Osteoblast (primary cell): ENCODE measurements around the gene NIF3L1. TPM values are rescaled to one million over a fixed set of nuclear protein-coding genes. Genes with fewer than 3 reads are reported as not detected.
A peak's percentile ranks its signal among the peaks of the same experiment; 100 is the strongest.

Experiments
- DNase-seq: peaks from one replicate; pipeline ENCODE4 v3.0.0; 2011; ENCODE audit warnings: low spot score, mixed read lengths; ENCODE audit not compliant: insufficient read length; ENCODE audit errors: missing footprints
- H2AFZ ChIP-seq: 2 replicates; pipeline ENCODE4 v1.6.0; 2011; ENCODE audit warnings: mild to moderate bottlenecking, low read length
- H3K27ac ChIP-seq: 2 replicates; pipeline ENCODE4 v1.5.1; 2011; ENCODE audit warnings: mild to moderate bottlenecking, low read depth, low read length, moderate library complexity
- H3K27me3 ChIP-seq: 2 replicates; pipeline ENCODE4 v1.6.0; 2012; ENCODE audit warnings: mild to moderate bottlenecking, control low read depth, inconsistent platforms, low read length, moderate library complexity; ENCODE audit not compliant: insufficient read depth
- H3K36me3 ChIP-seq: 2 replicates; pipeline ENCODE4 v1.5.1; 2011; ENCODE audit warnings: mild to moderate bottlenecking, low read length, control low read depth, moderate library complexity; ENCODE audit not compliant: insufficient read depth
- H3K4me1 ChIP-seq: 2 replicates; pipeline ENCODE4 v1.5.1; 2011; ENCODE audit warnings: mild to moderate bottlenecking, low read length, control low read depth, moderate library complexity; ENCODE audit not compliant: insufficient read depth
- H3K4me2 ChIP-seq: 2 replicates; pipeline ENCODE4 v1.6.0; 2011; ENCODE audit warnings: mild to moderate bottlenecking, low read length; ENCODE audit not compliant: insufficient read depth
- H3K4me3 ChIP-seq: fragments of 200-600 bp; sonication (generic); 3 replicates; pipeline ENCODE4 v1.5.1; 2012; ENCODE audit warnings: mild to moderate bottlenecking, low read length, inconsistent platforms; ENCODE audit not compliant: insufficient read depth
- H3K79me2 ChIP-seq: 2 replicates; pipeline ENCODE4 v1.6.0; 2012; ENCODE audit warnings: mild to moderate bottlenecking, low read length, control low read depth, inconsistent platforms; ENCODE audit not compliant: insufficient read depth
- H3K9me3 ChIP-seq: 2 replicates; pipeline ENCODE4 v1.5.1; 2011; ENCODE audit warnings: low read depth, low read length, control low read depth
- H4K20me1 ChIP-seq: 2 replicates; pipeline ENCODE4 v1.6.0; 2012; ENCODE audit warnings: mild to moderate bottlenecking, low read length, control low read depth; ENCODE audit not compliant: insufficient read depth
- total RNA-seq: library from RNA; depleted of rRNA; stranded (reverse); fragments of >200 nt; gene quantifications from 2 replicates; pipeline ENCODE4 v1.2.3, GENCODE V29; 2012
- TF ChIP-seq, protein P1 (sequence below): IDR thresholded peaks from 2 replicates; pipeline ENCODE4 v1.5.1; 2011; ENCODE audit warnings: mild to moderate bottlenecking, low read depth, low read length, moderate library complexity; ENCODE audit errors: extremely low read depth

Gene NIF3L1
- total RNA-seq, 1 donor = 22.1 TPM

DNA sequence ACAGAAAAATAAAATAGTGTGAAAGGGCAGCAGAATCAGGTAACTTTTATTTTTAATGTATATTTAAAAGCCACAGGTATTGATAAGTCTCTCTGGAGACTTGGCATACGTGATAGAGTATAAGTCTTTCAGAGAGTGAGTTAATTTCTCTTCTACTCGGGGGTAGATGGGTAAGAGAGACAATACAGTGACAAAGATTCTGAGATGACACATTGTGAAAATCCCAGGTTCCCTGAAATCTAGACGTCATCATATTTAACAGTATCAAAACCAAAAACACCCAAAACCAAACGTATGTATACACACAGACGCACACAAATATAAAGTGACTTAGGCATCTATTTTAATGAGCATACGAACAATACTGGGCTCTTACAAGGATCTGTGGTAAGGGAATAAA is 33.3 kb downstream of the NIF3L1 start:
- TF ChIP-seq, protein P1, sequence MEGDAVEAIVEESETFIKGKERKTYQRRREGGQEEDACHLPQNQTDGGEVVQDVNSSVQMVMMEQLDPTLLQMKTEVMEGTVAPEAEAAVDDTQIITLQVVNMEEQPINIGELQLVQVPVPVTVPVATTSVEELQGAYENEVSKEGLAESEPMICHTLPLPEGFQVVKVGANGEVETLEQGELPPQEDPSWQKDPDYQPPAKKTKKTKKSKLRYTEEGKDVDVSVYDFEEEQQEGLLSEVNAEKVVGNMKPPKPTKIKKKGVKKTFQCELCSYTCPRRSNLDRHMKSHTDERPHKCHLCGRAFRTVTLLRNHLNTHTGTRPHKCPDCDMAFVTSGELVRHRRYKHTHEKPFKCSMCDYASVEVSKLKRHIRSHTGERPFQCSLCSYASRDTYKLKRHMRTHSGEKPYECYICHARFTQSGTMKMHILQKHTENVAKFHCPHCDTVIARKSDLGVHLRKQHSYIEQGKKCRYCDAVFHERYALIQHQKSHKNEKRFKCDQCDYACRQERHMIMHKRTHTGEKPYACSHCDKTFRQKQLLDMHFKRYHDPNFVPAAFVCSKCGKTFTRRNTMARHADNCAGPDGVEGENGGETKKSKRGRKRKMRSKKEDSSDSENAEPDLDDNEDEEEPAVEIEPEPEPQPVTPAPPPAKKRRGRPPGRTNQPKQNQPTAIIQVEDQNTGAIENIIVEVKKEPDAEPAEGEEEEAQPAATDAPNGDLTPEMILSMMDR = no peak
- H3K27ac ChIP-seq = no peak overlapping the region
- no peaks in the 10 kb centered on the region for H3K4me1 ChIP-seq
- H3K9me3 ChIP-seq = no peaks in the 10 kb centered on the region
- H2AFZ ChIP-seq = no peak overlapping the region
- DNase-seq = no peak
- H3K4me2 ChIP-seq = no peak overlapping the region
- peaks cover 50% of the 10 kb centered on the region for H3K36me3 ChIP-seq
- no peaks in the 10 kb centered on the region for H3K79me2 ChIP-seq
- no peaks in the 10 kb centered on the region for H4K20me1 ChIP-seq
- no peak overlapping the region for H3K4me3 ChIP-seq
- no peaks in the 10 kb centered on the region for H3K27me3 ChIP-seq

DNA sequence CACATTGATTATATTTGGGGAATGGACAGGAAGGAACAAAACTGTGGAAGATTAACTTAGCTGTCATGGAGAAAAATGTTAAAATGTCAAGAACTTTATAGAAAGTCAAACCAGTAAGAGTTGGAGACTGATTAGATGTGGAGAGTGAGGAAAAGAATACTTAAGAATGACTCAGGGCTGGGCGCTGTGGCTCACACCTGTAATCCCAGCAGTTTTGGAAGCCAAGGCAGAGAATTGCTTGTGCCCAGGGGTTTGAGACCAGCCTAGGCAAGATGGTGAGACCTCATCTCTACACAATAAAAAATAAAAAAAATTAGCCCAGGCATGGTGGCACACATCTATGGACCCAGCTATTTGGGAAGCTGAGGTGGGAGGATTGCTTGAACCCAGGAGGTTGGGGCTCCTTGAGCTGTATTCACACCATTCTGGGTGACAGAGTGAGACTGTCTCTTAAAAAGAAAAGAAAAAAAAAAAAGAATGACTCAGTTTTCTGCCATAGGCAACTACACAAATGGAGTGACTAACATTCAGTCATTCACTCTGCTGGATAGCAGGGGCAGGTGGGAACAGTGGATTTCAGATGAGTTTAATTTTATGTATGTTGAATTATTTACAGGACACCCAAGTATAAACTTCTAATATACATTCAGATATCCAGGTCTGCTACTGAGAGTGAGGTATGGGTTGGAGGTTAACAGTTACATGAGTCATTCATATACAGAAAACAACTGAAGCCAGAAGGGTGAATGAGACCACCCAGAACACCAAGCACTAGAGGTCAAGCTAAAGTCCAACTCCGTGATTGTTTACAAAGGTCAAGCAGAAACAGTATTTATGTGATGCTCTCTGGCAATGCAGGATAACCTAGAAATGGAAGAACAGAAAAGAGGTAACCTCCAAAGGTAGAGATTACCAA is 40.4 kb downstream of the NIF3L1 start:
- no peaks in the 10 kb centered on the region for H3K79me2 ChIP-seq
- H3K27me3 ChIP-seq = no peaks in the 10 kb centered on the region
- no peaks in the 10 kb centered on the region for H3K9me3 ChIP-seq
- H3K4me2 ChIP-seq = no peak overlapping the region
- no peak overlapping the region for H3K27ac ChIP-seq
- no peak overlapping the region for H3K4me3 ChIP-seq
- H3K4me1 ChIP-seq = peaks cover 9% of the 10 kb centered on the region
- DNase-seq = peak; percentile 32
- H2AFZ ChIP-seq = no peak overlapping the region
- no peaks in the 10 kb centered on the region for H4K20me1 ChIP-seq
- TF ChIP-seq, protein P1 = no peak
- peaks cover 27% of the 10 kb centered on the region for H3K36me3 ChIP-seq

DNA sequence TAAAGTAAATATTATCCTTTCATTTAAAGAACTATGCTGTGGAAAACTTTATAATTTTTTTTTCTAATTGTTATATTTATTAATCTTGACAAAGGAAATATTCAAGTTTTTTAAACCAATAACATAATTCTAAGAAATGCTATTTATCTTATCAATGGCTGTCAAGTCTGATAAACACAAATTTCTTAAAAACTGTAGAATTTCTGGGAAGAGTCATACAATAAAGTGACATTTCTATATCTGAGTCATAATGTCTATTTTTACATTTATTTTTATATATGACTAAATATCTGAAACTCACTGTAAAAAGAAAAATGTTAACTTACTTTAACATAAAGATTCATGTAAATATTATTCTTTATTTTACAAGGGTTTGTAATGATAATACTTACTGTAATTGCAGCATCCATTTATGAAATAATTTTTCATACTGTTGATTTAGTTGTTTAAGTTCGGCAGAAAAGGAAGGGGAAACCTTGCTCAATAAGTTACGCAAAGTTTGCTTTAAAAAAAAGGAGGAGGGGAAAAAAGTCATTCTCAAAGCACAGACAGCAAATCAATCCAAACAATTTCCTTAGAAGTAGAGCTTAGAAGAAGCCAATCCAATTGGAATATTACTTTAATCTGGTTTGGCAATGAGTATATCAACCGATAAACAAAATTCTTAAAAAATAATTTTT is 41.9 kb downstream of the NIF3L1 start:
- Histone ChIP-seq H3K79me2 (no peaks in the 10 kb centered on the region), H3K4me1 (peaks cover 9% of the 10 kb centered on the region), H3K4me2 (no peak overlapping the region), H3K4me3 (no peak overlapping the region), H2AFZ (no peak overlapping the region), H3K27me3 (no peaks in the 10 kb centered on the region), H4K20me1 (no peaks in the 10 kb centered on the region), H3K27ac (peak overlapping the region; percentile 32), H3K36me3 (peaks cover 40% of the 10 kb centered on the region), H3K9me3 (no peaks in the 10 kb centered on the region)
- TF ChIP-seq, protein P1 = no peak
- DNase-seq = no peak

DNA sequence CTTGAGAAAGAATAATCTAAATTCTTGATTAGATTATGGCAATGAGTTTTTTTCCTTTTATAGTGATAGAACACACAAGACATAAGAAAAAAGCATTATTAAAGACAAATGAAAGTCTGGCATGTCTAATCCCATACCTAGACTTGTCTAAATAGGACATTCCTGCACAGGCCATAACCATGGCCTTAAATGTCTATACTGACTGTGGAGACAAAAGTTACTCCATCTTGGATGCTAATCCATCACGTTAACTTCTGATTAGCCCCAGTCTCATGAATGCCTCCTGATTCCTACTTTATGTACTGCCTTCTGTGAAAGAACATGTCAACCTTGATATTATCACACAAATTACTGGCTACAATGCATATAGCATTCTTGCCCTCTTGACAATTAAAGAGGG is 50.7 kb downstream of the NIF3L1 start:
- H2AFZ ChIP-seq = no peak overlapping the region
- no peak overlapping the region for H3K27ac ChIP-seq
- no peaks in the 10 kb centered on the region for H3K79me2 ChIP-seq
- H3K36me3 ChIP-seq = peaks cover 69% of the 10 kb centered on the region
- no peaks in the 10 kb centered on the region for H3K27me3 ChIP-seq
- H3K9me3 ChIP-seq = no peaks in the 10 kb centered on the region
- no peak overlapping the region for H3K4me3 ChIP-seq
- H3K4me1 ChIP-seq = peaks cover 12% of the 10 kb centered on the region
- no peak for DNase-seq
- TF ChIP-seq, protein P1 = no peak
- no peaks in the 10 kb centered on the region for H4K20me1 ChIP-seq
- no peak overlapping the region for H3K4me2 ChIP-seq
